ENCODE results near the gene TEDC2. TPM values are rescaled to one million over a fixed set of nuclear protein-coding genes. Genes with fewer than 3 reads are reported as not detected.

TEDC2 gene
- total and polyA plus RNA-seq, 9 of the 15 experiments (the other 6 are each of a cell fraction or from before 2014, with no cell fraction given) = 0.75 to 57.0 (median 17.6) TPM

GRCh38 chr16:2481676-2482075 is 21.8 kb downstream of the TEDC2 start:
- Histone ChIP-seq H3K27me3 (ENCODE audit: control insufficient read depth in 2 of 2, insufficient read depth in 2 of 2, low read length in 2 of 2) (no peaks in the 10 kb centered on the region), H3K4me2 (ENCODE audit: insufficient read depth, low read length) (no peak overlapping the region), H4K20me1 (replicated peaks; ENCODE audit: control insufficient read depth, insufficient read depth, low read length) (peaks cover 8% of the 10 kb centered on the region; the same call in 1 of the 2 replicates), H3K9me3 (replicated peaks; ENCODE audit: control insufficient read depth, insufficient read depth, low read depth, low read length) (no peaks in the 10 kb centered on the region), H3K36me3 (ENCODE audit: control insufficient read depth, insufficient read depth, low read length) (peaks cover 38% of the 10 kb centered on the region; the same call in 2 of the 3 replicates), H3K9me1 (ENCODE audit: control insufficient read depth, insufficient read depth, low read length) (no peaks in the 10 kb centered on the region), H2AFZ (ENCODE audit: low read depth, low read length) (no peak overlapping the region), H3K4me3 (no peak overlapping the region), H3K4me1 (replicated peaks in 1 of 2; ENCODE audit: control insufficient read depth in 2 of 2, insufficient read depth in 2 of 2, low read length in 2 of 2) (peaks cover 62 to 94% of the 10 kb centered on the region in 2 experiments), H3K9ac (ENCODE audit: insufficient read depth in 1 of 2, low read depth in 2 of 2, low read length in 2 of 2) (peak overlapping the region in 1 of 2 experiments; percentile 86; a peak in 2 of 4 replicates), H3K79me2 (ENCODE audit: control insufficient read depth, insufficient read depth, low read length) (peaks cover 95% of the 10 kb centered on the region), H3K27ac (ENCODE audit: extremely low read depth, low read depth, low read length) (no peak overlapping the region)
- intact Hi-C loops (cut with micrococcal nuclease) (no loop called here), in situ Hi-C loops (cut with MboI) (no loop called here)
- ATAC-seq = no peak
- BruUV-seq (replicated peaks) = no TSS peak
- no peak for FAIRE-seq
- 88% methylated on average over 6 of the region's 7 CpGs for WGBS (ENCODE audit: insufficient coverage, low coverage, missing lambda C conversion rate)
- CTCF ChIA-PET (ENCODE audit: low intra/inter-chr PET ratio) = no interaction called here
- TF ChIP-seq RBBP5 (IDR thresholded peaks at IDR 0.05; ENCODE audit: borderline replicate concordance, insufficient read depth, low read length, poor library complexity, severe bottlenecking) (no peak), TARDBP (IDR thresholded peaks at IDR 0.05) (no peak)
- TF ChIP-seq, protein P1, sequence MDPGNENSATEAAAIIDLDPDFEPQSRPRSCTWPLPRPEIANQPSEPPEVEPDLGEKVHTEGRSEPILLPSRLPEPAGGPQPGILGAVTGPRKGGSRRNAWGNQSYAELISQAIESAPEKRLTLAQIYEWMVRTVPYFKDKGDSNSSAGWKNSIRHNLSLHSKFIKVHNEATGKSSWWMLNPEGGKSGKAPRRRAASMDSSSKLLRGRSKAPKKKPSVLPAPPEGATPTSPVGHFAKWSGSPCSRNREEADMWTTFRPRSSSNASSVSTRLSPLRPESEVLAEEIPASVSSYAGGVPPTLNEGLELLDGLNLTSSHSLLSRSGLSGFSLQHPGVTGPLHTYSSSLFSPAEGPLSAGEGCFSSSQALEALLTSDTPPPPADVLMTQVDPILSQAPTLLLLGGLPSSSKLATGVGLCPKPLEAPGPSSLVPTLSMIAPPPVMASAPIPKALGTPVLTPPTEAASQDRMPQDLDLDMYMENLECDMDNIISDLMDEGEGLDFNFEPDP (CRISPR knock-in tag; IDR thresholded peaks at IDR 0.05) = no peak
- no peak for DNase-seq (ENCODE audit: extremely low read depth in 1 of 4, low spot score in 3 of 4)
- POLR2A ChIA-PET = interaction anchor here (1.9 kb wide), 1 partner anchor 11 kb away, joined by 10 read pairs; no protein-coding TSS in a partner anchor

- CTCF ChIA-PET (ENCODE audit: low intra/inter-chr PET ratio) = no interaction called here
- Histone ChIP-seq H3K4me3 (no peak overlapping the region), H3K27me3 (ENCODE audit: control insufficient read depth in 2 of 2, insufficient read depth in 2 of 2, low read length in 2 of 2) (no peaks in the 10 kb centered on the region), H3K79me2 (ENCODE audit: control insufficient read depth, insufficient read depth, low read length) (peaks cover 97% of the 10 kb centered on the region), H3K36me3 (ENCODE audit: control insufficient read depth, insufficient read depth, low read length) (peaks cover 42% of the 10 kb centered on the region; the same call in 2 of the 3 replicates), H3K9me1 (ENCODE audit: control insufficient read depth, insufficient read depth, low read length) (no peaks in the 10 kb centered on the region), H3K27ac (ENCODE audit: extremely low read depth, low read depth, low read length) (no peak overlapping the region; the same call in 2 of the 3 replicates), H4K20me1 (replicated peaks; ENCODE audit: control insufficient read depth, insufficient read depth, low read length) (peaks cover 5% of the 10 kb centered on the region; the same call in 1 of the 2 replicates), H3K4me1 (replicated peaks in 1 of 2; ENCODE audit: control insufficient read depth in 2 of 2, insufficient read depth in 2 of 2, low read length in 2 of 2) (peaks cover 59 to 97% of the 10 kb centered on the region in 2 experiments), H2AFZ (ENCODE audit: low read depth, low read length) (no peak overlapping the region), H3K9me3 (replicated peaks; ENCODE audit: control insufficient read depth, insufficient read depth, low read depth, low read length) (no peaks in the 10 kb centered on the region), H3K4me2 (ENCODE audit: insufficient read depth, low read length) (no peak overlapping the region), H3K9ac (ENCODE audit: insufficient read depth in 1 of 2, low read depth in 2 of 2, low read length in 2 of 2) (peak overlapping the region in 1 of 2 experiments; percentile 86; a peak in 2 of 4 replicates)
- intact Hi-C loops (cut with micrococcal nuclease) = no loop called here
- FAIRE-seq (no peak), DNase-seq (ENCODE audit: extremely low read depth in 1 of 4, low spot score in 3 of 4) (no peak), ATAC-seq (no peak)
- POLR2A ChIA-PET = interaction anchor here (0.6 to 1.9 kb wide), 4 partner anchors 10 to 55 kb away, joined by 3 to 10 read pairs (median 4); partner anchors contain the start of gene TEDC2
- no TSS peak for BruUV-seq (replicated peaks)
- in situ Hi-C loops (cut with MboI) = no loop called here
- 83% methylated on average over 12 of the region's 13 CpGs for WGBS (ENCODE audit: insufficient coverage, low coverage, missing lambda C conversion rate)
- TF ChIP-seq CTBP1 (IDR thresholded peaks at IDR 0.05; ENCODE audit: borderline replicate concordance) (no peak), SMARCA4 (IDR thresholded peaks at IDR 0.05) (no peak)
- TF ChIP-seq, protein P2, sequence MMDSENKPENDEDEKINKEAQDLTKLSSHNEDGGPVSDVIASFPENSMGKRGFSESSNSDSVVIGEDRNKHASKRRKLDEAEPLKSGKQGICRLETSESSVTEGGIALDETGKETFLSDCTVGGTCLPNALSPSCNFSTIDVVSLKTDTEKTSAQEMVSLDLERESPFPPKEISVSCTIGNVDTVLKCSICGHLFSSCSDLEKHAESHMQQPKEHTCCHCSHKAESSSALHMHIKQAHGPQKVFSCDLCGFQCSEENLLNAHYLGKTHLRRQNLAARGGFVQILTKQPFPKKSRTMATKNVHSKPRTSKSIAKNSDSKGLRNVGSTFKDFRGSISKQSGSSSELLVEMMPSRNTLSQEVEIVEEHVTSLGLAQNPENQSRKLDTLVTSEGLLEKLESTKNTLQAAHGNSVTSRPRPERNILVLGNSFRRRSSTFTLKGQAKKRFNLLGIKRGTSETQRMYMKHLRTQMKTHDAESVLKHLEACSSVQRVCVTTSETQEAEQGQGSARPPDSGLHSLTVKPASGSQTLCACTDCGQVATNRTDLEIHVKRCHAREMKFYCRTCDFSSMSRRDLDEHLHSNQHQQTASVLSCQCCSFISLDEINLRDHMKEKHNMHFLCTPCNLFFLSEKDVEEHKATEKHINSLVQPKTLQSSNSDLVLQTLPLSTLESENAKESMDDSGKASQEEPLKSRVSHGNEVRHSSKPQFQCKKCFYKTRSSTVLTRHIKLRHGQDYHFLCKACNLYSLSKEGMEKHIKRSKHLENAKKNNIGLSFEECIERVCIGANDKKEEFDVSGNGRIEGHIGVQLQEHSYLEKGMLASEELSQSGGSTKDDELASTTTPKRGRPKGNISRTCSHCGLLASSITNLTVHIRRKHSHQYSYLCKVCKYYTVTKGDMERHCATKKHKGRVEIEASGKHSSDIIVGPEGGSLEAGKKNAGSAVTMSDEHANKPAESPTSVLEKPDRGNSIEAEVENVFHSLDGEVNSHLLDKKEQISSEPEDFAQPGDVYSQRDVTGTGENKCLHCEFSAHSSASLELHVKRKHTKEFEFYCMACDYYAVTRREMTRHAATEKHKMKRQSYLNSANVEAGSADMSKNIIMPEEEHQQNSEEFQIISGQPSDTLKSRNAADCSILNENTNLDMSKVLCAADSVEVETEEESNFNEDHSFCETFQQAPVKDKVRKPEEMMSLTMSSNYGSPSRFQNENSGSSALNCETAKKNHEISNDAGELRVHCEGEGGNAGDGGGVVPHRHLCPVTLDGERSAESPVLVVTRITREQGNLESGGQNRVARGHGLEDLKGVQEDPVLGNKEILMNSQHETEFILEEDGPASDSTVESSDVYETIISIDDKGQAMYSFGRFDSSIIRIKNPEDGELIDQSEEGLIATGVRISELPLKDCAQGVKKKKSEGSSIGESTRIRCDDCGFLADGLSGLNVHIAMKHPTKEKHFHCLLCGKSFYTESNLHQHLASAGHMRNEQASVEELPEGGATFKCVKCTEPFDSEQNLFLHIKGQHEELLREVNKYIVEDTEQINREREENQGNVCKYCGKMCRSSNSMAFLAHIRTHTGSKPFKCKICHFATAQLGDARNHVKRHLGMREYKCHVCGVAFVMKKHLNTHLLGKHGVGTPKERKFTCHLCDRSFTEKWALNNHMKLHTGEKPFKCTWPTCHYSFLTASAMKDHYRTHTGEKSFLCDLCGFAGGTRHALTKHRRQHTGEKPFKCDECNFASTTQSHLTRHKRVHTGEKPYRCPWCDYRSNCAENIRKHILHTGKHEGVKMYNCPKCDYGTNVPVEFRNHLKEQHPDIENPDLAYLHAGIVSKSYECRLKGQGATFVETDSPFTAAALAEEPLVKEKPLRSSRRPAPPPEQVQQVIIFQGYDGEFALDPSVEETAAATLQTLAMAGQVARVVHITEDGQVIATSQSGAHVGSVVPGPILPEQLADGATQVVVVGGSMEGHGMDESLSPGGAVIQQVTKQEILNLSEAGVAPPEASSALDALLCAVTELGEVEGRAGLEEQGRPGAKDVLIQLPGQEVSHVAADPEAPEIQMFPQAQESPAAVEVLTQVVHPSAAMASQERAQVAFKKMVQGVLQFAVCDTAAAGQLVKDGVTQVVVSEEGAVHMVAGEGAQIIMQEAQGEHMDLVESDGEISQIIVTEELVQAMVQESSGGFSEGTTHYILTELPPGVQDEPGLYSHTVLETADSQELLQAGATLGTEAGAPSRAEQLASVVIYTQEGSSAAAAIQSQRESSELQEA (IDR thresholded peaks at IDR 0.05; ENCODE audit: low read depth) = no peak
Observed at GRCh38 chr16:2482249-2482648, 22.3 kb downstream of the TEDC2 start.

Data from K562 (cell line).